HEK293 (cell line): Measurements from ENCODE around the gene DLL1.

ENCODE experiments used
- CTCF ChIA-PET: fragments of 350-600 bp; formaldehyde crosslinking; extraction: SDS; loops from one replicate; lab custom pipeline; 2021; ENCODE audit warnings: antibody characterized with exemption; lab: Yijun Ruan, JAX
- POLR2A ChIA-PET: fragments of 300-600 bp; formaldehyde crosslinking; extraction: SDS; loops from one replicate; lab custom pipeline; 2020; ENCODE audit warnings: antibody characterized with exemption, inconsistent platforms; lab: Yijun Ruan, JAX
- H3K27ac ChIP-seq: fragments of 200-500 bp; sonication (Bioruptor generic); 2 replicates; pipeline ENCODE4 v1.5.1; 2014; ENCODE audit warnings: low read depth, low read length, control low read depth, inconsistent platforms; ENCODE audit errors: extremely low read depth
- H3K36me3 ChIP-seq, 2 experiments: fragments of 200-500 bp in 1 of 2; sonication (Bioruptor generic) in 1 of 2; 1 replicate in 1 of 2; 2 replicates in 1 of 2; pipeline ENCODE4 v1.5.1; 2014 to 2017; ENCODE audit warnings: inconsistent platforms in 2 of 2, low read length in 2 of 2; ENCODE audit not compliant: control insufficient read depth in 2 of 2, insufficient read depth in 1 of 2
- H3K4me1 ChIP-seq: fragments of 200-500 bp; sonication (Bioruptor generic); 2 replicates; pipeline ENCODE4 v1.5.1; 2014; ENCODE audit warnings: mild to moderate bottlenecking, low read length, inconsistent platforms; ENCODE audit not compliant: control insufficient read depth, insufficient read depth
- H3K4me3 ChIP-seq: 2 replicates; pipeline ENCODE4 v1.5.1; 2011; ENCODE audit warnings: low read depth, mild to moderate bottlenecking, control low read depth, low read length, moderate library complexity
- H3K9me3 ChIP-seq: fragments of 200-500 bp; sonication (Bioruptor generic); 2 replicates; pipeline ENCODE4 v1.5.1; 2014; ENCODE audit warnings: low read depth, low read length, inconsistent platforms; ENCODE audit not compliant: control insufficient read depth, insufficient read depth
- GFI1B ChIP-seq: fragments of 450-650 bp; formaldehyde crosslinking; IDR thresholded peaks from 2 replicates; pipeline ENCODE4 v1.5.1; 2016; ENCODE audit warnings: missing biosample characterization, missing genetic modification characterization
- HOXA7 ChIP-seq: sonication (generic); formaldehyde crosslinking; IDR thresholded peaks from 2 replicates; pipeline ENCODE4 v1.8.1; 2022; ENCODE audit warnings: missing genetic modification reagents, borderline replicate concordance
- KLF10 ChIP-seq: fragments of 450-650 bp; IDR thresholded peaks from 2 replicates; pipeline ENCODE4 v1.5.1; 2018; ENCODE audit warnings: missing biosample characterization, mild to moderate bottlenecking, missing genetic modification characterization
- OSR2 ChIP-seq: fragments of 450-650 bp; formaldehyde crosslinking; IDR thresholded peaks from 2 replicates; pipeline ENCODE4 v1.5.1; 2016; ENCODE audit warnings: missing biosample characterization, missing genetic modification characterization
- RBAK ChIP-seq: fragments of 450-650 bp; formaldehyde crosslinking; IDR thresholded peaks from 2 replicates; pipeline ENCODE4 v1.5.1; 2016; ENCODE audit warnings: missing biosample characterization, missing genetic modification characterization
- TRIM28 ChIP-seq: IDR thresholded peaks from 2 replicates; pipeline ENCODE4 v1.6.1; 2011; ENCODE audit warnings: low read length, control low read depth, borderline replicate concordance
- ZNF132 ChIP-seq: fragments of 450-650 bp; formaldehyde crosslinking; IDR thresholded peaks from 2 replicates; pipeline ENCODE4 v1.5.1; 2017; ENCODE audit warnings: missing biosample characterization, missing genetic modification characterization, borderline replicate concordance
- ZNF23 ChIP-seq: fragments of 450-650 bp; formaldehyde crosslinking; IDR thresholded peaks from 2 replicates; pipeline ENCODE4 v1.5.1; 2016; ENCODE audit warnings: missing biosample characterization, missing genetic modification characterization, borderline replicate concordance
- ZNF274 ChIP-seq, 2 experiments: fragments of 200-500 bp in 1 of 2; fragments of 450-650 bp in 1 of 2; sonication (Bioruptor generic) in 1 of 2; formaldehyde crosslinking in 1 of 2; IDR thresholded peaks; 2 replicates each; pipeline versions ENCODE4 v1.5.1 to v1.6.1; 2014 to 2016; ENCODE audit warnings: borderline replicate concordance in 1 of 2, inconsistent platforms in 1 of 2, low read length in 1 of 2, missing biosample characterization in 1 of 2, missing genetic modification characterization in 1 of 2
- ZNF433 ChIP-seq: fragments of 450-650 bp; formaldehyde crosslinking; IDR thresholded peaks from 2 replicates; pipeline ENCODE4 v1.5.1; 2016; ENCODE audit warnings: missing biosample characterization, missing genetic modification characterization, low read depth
- ZNF596 ChIP-seq: fragments of 450-650 bp; IDR thresholded peaks from 2 replicates; pipeline ENCODE4 v1.5.0; 2018; ENCODE audit warnings: missing biosample characterization, mild to moderate bottlenecking, missing genetic modification characterization, moderate library complexity
- ZNF600 ChIP-seq: fragments of 450-650 bp; formaldehyde crosslinking; IDR thresholded peaks from 2 replicates; pipeline ENCODE4 v1.5.1; 2016; ENCODE audit warnings: missing biosample characterization, missing genetic modification characterization
- ZNF654 ChIP-seq: fragments of 450-650 bp; formaldehyde crosslinking; IDR thresholded peaks from 2 replicates; pipeline ENCODE4 v1.5.1; 2016; ENCODE audit warnings: low read depth, missing biosample characterization, missing genetic modification characterization
- ZNF707 ChIP-seq: fragments of 450-650 bp; formaldehyde crosslinking; IDR thresholded peaks from 2 replicates; pipeline ENCODE4 v1.5.1; 2016; ENCODE audit warnings: missing biosample characterization, missing genetic modification characterization
- ZNF777 ChIP-seq: fragments of 450-650 bp; formaldehyde crosslinking; IDR thresholded peaks from 2 replicates; pipeline ENCODE4 v1.5.1; 2017; ENCODE audit warnings: missing biosample characterization, missing genetic modification characterization, borderline replicate concordance
- ZNF785 ChIP-seq: fragments of 450-650 bp; formaldehyde crosslinking; IDR thresholded peaks from 2 replicates; pipeline ENCODE4 v1.5.1; 2016; ENCODE audit warnings: missing biosample characterization, missing genetic modification characterization
- ZSCAN16 ChIP-seq: fragments of 450-650 bp; formaldehyde crosslinking; IDR thresholded peaks from 2 replicates; pipeline ENCODE4 v1.5.1; 2016; ENCODE audit warnings: missing biosample characterization, missing genetic modification characterization
- ZXDB ChIP-seq: fragments of 450-650 bp; formaldehyde crosslinking; IDR thresholded peaks from 2 replicates; pipeline ENCODE4 v1.5.1; 2016; ENCODE audit warnings: missing biosample characterization, missing genetic modification characterization
- TF ChIP-seq, protein P1 (sequence below): fragments of 450-650 bp; formaldehyde crosslinking; IDR thresholded peaks from 2 replicates; pipeline ENCODE4 v1.5.1; 2017; ENCODE audit warnings: missing biosample characterization, missing genetic modification characterization
- TF ChIP-seq, protein P2 (sequence below): fragments of 450-650 bp; formaldehyde crosslinking; IDR thresholded peaks from 2 replicates; pipeline ENCODE4 v1.5.1; 2016; ENCODE audit warnings: missing biosample characterization, missing genetic modification characterization, borderline replicate concordance

The DLL1 gene

DNA sequence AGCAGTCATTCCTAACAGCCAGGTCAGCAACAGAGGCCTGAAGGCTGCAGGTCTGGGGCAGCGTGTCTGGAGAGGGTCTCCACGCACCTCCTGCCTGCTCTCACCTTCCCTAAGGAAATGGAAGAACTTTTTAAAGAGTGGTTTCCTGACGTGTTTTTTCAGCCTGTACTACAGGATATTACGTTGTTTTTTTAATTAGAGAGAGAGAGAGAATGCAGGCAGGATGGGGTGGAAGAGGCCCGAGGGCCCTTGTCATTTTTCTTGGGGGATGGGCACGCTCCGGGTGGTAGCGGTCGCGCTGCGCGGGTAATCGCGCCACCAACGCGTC is 2.1 kb downstream of the DLL1 start:
- ChIA-PET POLR2A (interaction anchor here (2.8 kb wide), 1 partner anchor 8 kb away, joined by 20 read pairs; no protein-coding TSS in a partner anchor), CTCF (interaction anchor here (0.6 kb wide), 1 partner anchor 227 kb away, joined by 3 read pairs; no protein-coding TSS in a partner anchor)
- no peaks in the 10 kb centered on the region; the same call in 1 of the 2 replicates for H3K4me1 ChIP-seq
- H3K9me3 ChIP-seq: no peaks in the 10 kb centered on the region
- no peak overlapping the region for H3K27ac ChIP-seq
- no peak overlapping the region for H3K4me3 ChIP-seq
- H3K36me3 ChIP-seq: peaks cover 0 to 51% of the 10 kb centered on the region in 2 experiments; a peak in 2 of 3 replicates
- TF ChIP-seq, protein P1, sequence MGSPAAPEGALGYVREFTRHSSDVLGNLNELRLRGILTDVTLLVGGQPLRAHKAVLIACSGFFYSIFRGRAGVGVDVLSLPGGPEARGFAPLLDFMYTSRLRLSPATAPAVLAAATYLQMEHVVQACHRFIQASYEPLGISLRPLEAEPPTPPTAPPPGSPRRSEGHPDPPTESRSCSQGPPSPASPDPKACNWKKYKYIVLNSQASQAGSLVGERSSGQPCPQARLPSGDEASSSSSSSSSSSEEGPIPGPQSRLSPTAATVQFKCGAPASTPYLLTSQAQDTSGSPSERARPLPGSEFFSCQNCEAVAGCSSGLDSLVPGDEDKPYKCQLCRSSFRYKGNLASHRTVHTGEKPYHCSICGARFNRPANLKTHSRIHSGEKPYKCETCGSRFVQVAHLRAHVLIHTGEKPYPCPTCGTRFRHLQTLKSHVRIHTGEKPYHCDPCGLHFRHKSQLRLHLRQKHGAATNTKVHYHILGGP (tag by site-specific recombination): no peak
- TF ChIP-seq ZNF132 (no peak), ZNF596 (tag by site-specific recombination) (peak; percentile 47; the same call in 1 of the 2 replicates), ZNF707 (tag by site-specific recombination) (no peak), HOXA7 (CRISPR knock-in tag) (no peak)
- TF ChIP-seq, all 188 proteins: peak for 1

DNA sequence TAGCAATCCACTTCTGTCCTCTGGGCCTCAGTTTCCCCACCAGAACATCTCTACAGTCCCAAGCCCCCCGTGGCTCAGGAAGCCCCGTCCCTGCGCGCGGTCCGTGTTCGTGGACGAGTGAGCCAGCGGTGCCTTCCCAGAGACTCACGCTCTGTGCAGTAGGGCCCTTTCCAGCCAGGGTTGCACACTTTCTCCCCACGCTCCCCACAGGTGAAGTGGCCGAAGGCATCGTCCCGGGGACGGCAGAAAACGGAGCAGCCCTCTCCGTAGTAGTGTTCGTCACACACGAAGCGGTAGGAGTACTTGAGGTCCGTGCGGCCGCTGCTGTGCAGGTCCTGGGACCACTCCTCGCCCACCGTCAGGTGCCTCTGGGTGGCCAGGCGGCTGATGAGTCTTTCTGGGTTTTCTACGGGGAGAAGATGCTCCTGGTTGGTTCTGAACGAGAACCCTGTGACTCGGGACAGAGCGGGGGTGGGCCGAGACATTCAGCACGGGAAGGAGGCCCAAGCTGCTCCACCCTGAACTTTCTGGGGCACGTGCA is 2.7 kb downstream of the DLL1 start:
- H3K9me3 ChIP-seq: no peaks in the 10 kb centered on the region
- TF ChIP-seq ZNF654 (tag by site-specific recombination) (no peak), ZNF777 (tag by site-specific recombination) (no peak), HOXA7 (CRISPR knock-in tag) (no peak), ZXDB (no peak), ZSCAN16 (no peak), GFI1B (tag by site-specific recombination) (no peak), ZNF23 (tag by site-specific recombination) (no peak), RBAK (tag by site-specific recombination) (no peak), TRIM28 (no peak), ZNF433 (tag by site-specific recombination) (no peak), ZNF785 (tag by site-specific recombination) (no peak), KLF10 (no peak), ZNF600 (tag by site-specific recombination) (no peak), ZNF274 (IDR thresholded peaks at IDR 0.05; ENCODE audit: low read length) (no peak), ZNF274 (tag by site-specific recombination; IDR thresholded peaks at IDR 0.05; ENCODE audit: borderline replicate concordance) (no peak), OSR2 (tag by site-specific recombination) (no peak)
- TF ChIP-seq, protein P1 (tag by site-specific recombination): no peak
- TF ChIP-seq, protein P2, sequence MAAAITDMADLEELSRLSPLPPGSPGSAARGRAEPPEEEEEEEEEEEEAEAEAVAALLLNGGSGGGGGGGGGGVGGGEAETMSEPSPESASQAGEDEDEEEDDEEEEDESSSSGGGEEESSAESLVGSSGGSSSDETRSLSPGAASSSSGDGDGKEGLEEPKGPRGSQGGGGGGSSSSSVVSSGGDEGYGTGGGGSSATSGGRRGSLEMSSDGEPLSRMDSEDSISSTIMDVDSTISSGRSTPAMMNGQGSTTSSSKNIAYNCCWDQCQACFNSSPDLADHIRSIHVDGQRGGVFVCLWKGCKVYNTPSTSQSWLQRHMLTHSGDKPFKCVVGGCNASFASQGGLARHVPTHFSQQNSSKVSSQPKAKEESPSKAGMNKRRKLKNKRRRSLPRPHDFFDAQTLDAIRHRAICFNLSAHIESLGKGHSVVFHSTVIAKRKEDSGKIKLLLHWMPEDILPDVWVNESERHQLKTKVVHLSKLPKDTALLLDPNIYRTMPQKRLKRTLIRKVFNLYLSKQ: no peak
- TF ChIP-seq, all 188 proteins: peak for 0
- H3K36me3 ChIP-seq: peaks cover 0 to 58% of the 10 kb centered on the region in 2 experiments; a peak in 2 of 3 replicates
- H3K4me1 ChIP-seq: no peaks in the 10 kb centered on the region
- no peak overlapping the region for H3K4me3 ChIP-seq
- CTCF ChIA-PET: interaction anchor here (0.6 to 0.7 kb wide), 2 partner anchors 227 to 507 kb away, joined by 3 to 7 read pairs; no protein-coding TSS in a partner anchor
- no peak overlapping the region for H3K27ac ChIP-seq
- POLR2A ChIA-PET: no interaction called here
